GM12878 (cell line): ENCODE measurements around the gene TNFRSF1B. TPM values are rescaled to one million over a fixed set of nuclear protein-coding genes. Genes with fewer than 3 reads are reported as not detected.

ENCODE experiments used
- CEBPB ChIP-seq, 2 experiments: fragments of 150-350 bp in 1 of 2; IDR thresholded peaks; 2 replicates each; pipeline ENCODE4 v1.6.1; 2012 to 2014; ENCODE audit warnings: low read depth in 2 of 2, low read length in 2 of 2, borderline replicate concordance in 1 of 2, inconsistent platforms in 1 of 2
- CREB1 ChIP-seq: IDR thresholded peaks from 2 replicates; pipeline ENCODE4 v1.6.1; 2012; ENCODE audit warnings: low read depth, mild to moderate bottlenecking, inconsistent platforms
- CTCF ChIP-seq, 3 experiments: IDR thresholded peaks in 2 of 3; conservative IDR thresholded peaks in 1 of 3; 2 replicates each; pipeline ENCODE4 v1.5.1; 2011; ENCODE audit warnings: low read depth in 3 of 3, low read length in 3 of 3, mild to moderate bottlenecking in 3 of 3, control low read depth in 2 of 3, moderate library complexity in 2 of 3, inconsistent platforms in 1 of 3, mixed read lengths in 1 of 3; ENCODE audit not compliant: control insufficient read depth in 2 of 3, insufficient read depth in 1 of 3; ENCODE audit errors: extremely low read depth in 1 of 3
- EED ChIP-seq: sonication (generic); IDR thresholded peaks from 2 replicates; pipeline ENCODE4 v1.6.1; 2016; ENCODE audit warnings: antibody characterized with exemption, low read depth
- EGR1 ChIP-seq, 2 experiments: IDR thresholded peaks; 1 replicate in 1 of 2; 2 replicates in 1 of 2; pipeline ENCODE4 v1.6.1; 2011 to 2012; ENCODE audit warnings: low read depth in 2 of 2, low read length in 2 of 2, borderline replicate concordance in 1 of 2, mild to moderate bottlenecking in 1 of 2, moderate library complexity in 1 of 2
- FOS ChIP-seq: IDR thresholded peaks from 3 replicates; pipeline ENCODE4 v1.6.1; 2011; ENCODE audit warnings: borderline replicate concordance; ENCODE audit not compliant: insufficient read length; ENCODE audit errors: extremely low read depth
- IKZF2 ChIP-seq, 2 experiments: fragments of 450-650 bp; IDR thresholded peaks; 2 replicates each; pipeline ENCODE4 v1.6.1; 2017; ENCODE audit warnings: mild to moderate bottlenecking in 2 of 2, moderate library complexity in 2 of 2
- NFYA ChIP-seq: IDR thresholded peaks from 2 replicates; pipeline ENCODE4 v1.6.1; 2011; ENCODE audit warnings: low read depth, mild to moderate bottlenecking, low read length, improper control_type of control experiment, borderline replicate concordance
- POLR2AphosphoS5 ChIP-seq: IDR thresholded peaks from 2 replicates; pipeline ENCODE4 v1.6.1; 2011; ENCODE audit warnings: mild to moderate bottlenecking, low read length, inconsistent platforms
- POU2F2 ChIP-seq: IDR thresholded peaks from 3 replicates; pipeline ENCODE4 v1.6.1; 2011; ENCODE audit warnings: low read depth, mild to moderate bottlenecking, low read length, borderline replicate concordance
- RAD21 ChIP-seq: IDR thresholded peaks from 2 replicates; pipeline ENCODE4 v1.6.1; 2011; ENCODE audit warnings: mild to moderate bottlenecking, low read depth, low read length, moderate library complexity; ENCODE audit not compliant: insufficient read depth
- SMAD5 ChIP-seq: IDR thresholded peaks from 2 replicates; pipeline ENCODE4 v1.6.1; 2016; ENCODE audit warnings: antibody characterized with exemption, low read depth
- USF1 ChIP-seq: IDR thresholded peaks from 2 replicates; pipeline ENCODE4 v1.6.1; 2011; ENCODE audit warnings: borderline replicate concordance, low read depth, mild to moderate bottlenecking, moderate library complexity, mixed read lengths, low read length; ENCODE audit not compliant: insufficient read depth; ENCODE audit errors: extremely low read length
- ZNF384 ChIP-seq: IDR thresholded peaks from 2 replicates; pipeline ENCODE4 v1.6.1; 2012; ENCODE audit warnings: low read depth, mild to moderate bottlenecking, low read length, improper control_type of control experiment, borderline replicate concordance
- ZNF592 ChIP-seq: fragments of 450-650 bp; IDR thresholded peaks from 2 replicates; pipeline ENCODE4 v1.6.1; 2017; ENCODE audit warnings: mild to moderate bottlenecking, moderate library complexity
- ZNF687 ChIP-seq: fragments of 450-650 bp; IDR thresholded peaks from 2 replicates; pipeline ENCODE4 v1.6.1; 2017; ENCODE audit warnings: mild to moderate bottlenecking, moderate library complexity
- polyA plus RNA-seq, 11 experiments: library from polyadenylated mRNA; depleted of rRNA in 4 of 11; unstranded in 6 of 11; stranded (reverse) in 5 of 11; fragments of >200 nt; fragmentation: Nextera tagmentation in 4 of 11; fragmentation: Illumina TruSeq in 1 of 11; extraction: Ambion mirVana in 4 of 11; extraction: Trizol in 1 of 11; gene quantifications; 1 replicate in 1 of 11; 2 replicates in 10 of 11; pipeline versions ENCODE4 v1.2.1 to v1.2.3, GENCODE V29; 2011 to 2016; ENCODE audit warnings: inconsistent platforms in 2 of 11, missing spikeins in 2 of 11, low read depth in 1 of 11
- total RNA-seq, 4 experiments: library from RNA; depleted of rRNA in 3 of 4; stranded (reverse); fragments of >200 nt in 3 of 4; fragmentation: Illumina TruSeq in 1 of 4; extraction: Trizol in 1 of 4; gene quantifications; 2 replicates each; pipeline versions ENCODE4 v1.2.1 to v1.2.3, GENCODE V29; 2013 to 2021

The TNFRSF1B gene
- total and polyA plus RNA-seq, 10 of the 15 experiments (the other 5 are each of a cell fraction or from before 2014, with no cell fraction given): 10.1 to 87.2 (median 37.3) TPM

- TF ChIP-seq FOS (no peak), EGR1 (IDR thresholded peaks at IDR 0.05; ENCODE audit: borderline replicate concordance in 1 of 2, low read depth in 2 of 2, low read length in 2 of 2) (no peak), USF1 (no peak), SMAD5 (no peak), POU2F2 (peak; percentile 89; the same call in 2 of the 3 replicates), RAD21 (no peak), POLR2AphosphoS5 (no peak), CTCF (IDR thresholded peaks at IDR 0.05 in 2 of 3, conservative IDR thresholded peaks at IDR 0.05 in 1 of 3; ENCODE audit: control insufficient read depth in 2 of 3, extremely low read depth in 1 of 3, insufficient read depth in 1 of 3, low read depth in 3 of 3, low read length in 3 of 3) (no peak), EED (no peak), CREB1 (no peak), NFYA (no peak), ZNF687 (peak; percentile 69; the same call in 1 of the 2 replicates), IKZF2 (IDR thresholded peaks at IDR 0.05) (peak in 1 of 2 experiments; percentile 37; a peak in 3 of 4 replicates), ZNF384 (peak; percentile 67; the same call in 1 of the 2 replicates), ZNF592 (no peak), CEBPB (IDR thresholded peaks at IDR 0.05; ENCODE audit: borderline replicate concordance in 1 of 2, low read depth in 2 of 2, low read length in 2 of 2) (no peak)
These were observed 9.2 kb upstream of the TNFRSF1B start (continued) for GRCh38 chr1:12157366-12158231.
